ENCODE results near the gene CDC37L1. TPM values are rescaled to one million over a fixed set of nuclear protein-coding genes. Genes with fewer than 3 reads are reported as not detected.

Gene CDC37L1
- total and polyA plus RNA-seq, 2 of the 8 experiments (the other 6 are each of a cell fraction or from before 2014, with no cell fraction given) = 4.6 to 23.8 TPM

DNA sequence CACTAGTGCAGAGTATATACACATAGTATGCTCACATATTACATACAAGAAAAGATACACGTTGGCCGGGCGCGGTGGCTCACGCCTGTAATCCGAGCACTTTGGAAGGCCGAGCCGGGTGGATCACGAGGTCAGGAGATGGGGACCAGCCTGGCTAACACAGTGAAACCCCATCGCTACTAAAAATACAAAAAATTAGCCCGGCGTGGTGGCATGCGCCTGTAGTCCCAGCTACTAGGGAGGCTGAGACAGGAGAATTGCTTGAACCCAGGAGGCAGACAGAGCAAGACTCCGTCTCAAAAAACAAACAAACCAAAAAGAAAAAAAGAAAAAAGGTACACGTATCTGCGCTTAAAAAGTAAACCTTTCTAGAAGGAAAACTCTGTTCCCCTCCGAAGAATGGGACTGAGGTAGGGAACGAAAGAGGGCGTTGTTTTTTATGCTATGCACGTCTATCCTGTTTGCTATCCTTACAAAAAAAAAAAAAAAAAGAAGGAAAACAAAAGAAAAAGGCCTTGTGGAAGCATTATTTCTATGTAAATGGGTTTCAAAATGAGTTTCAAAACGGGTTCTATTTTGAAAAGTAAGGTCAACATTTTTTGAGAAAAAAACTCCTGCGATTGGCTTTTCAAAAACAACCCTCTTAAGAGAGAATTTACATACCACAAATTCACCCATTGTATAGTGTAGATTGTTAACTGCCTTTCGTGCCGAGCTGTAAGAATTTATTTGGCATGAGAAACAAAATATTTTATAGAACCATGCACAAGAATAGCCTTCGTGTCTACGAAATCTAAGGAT, 60.4 kb downstream of the CDC37L1 start (continued):
- TF ChIP-seq, protein P1, sequence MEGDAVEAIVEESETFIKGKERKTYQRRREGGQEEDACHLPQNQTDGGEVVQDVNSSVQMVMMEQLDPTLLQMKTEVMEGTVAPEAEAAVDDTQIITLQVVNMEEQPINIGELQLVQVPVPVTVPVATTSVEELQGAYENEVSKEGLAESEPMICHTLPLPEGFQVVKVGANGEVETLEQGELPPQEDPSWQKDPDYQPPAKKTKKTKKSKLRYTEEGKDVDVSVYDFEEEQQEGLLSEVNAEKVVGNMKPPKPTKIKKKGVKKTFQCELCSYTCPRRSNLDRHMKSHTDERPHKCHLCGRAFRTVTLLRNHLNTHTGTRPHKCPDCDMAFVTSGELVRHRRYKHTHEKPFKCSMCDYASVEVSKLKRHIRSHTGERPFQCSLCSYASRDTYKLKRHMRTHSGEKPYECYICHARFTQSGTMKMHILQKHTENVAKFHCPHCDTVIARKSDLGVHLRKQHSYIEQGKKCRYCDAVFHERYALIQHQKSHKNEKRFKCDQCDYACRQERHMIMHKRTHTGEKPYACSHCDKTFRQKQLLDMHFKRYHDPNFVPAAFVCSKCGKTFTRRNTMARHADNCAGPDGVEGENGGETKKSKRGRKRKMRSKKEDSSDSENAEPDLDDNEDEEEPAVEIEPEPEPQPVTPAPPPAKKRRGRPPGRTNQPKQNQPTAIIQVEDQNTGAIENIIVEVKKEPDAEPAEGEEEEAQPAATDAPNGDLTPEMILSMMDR (IDR thresholded peaks at IDR 0.05; ENCODE audit: control extremely low read depth in 1 of 3, insufficient read depth in 1 of 3, low read depth in 1 of 3, low read length in 3 of 3) = no peak
- TF ChIP-seq SIN3A (conservative IDR thresholded peaks at IDR 0.05 in 1 of 2, IDR thresholded peaks at IDR 0.05 in 1 of 2; ENCODE audit: low read depth in 1 of 2, low read length in 2 of 2) (no peak), CREB1 (IDR thresholded peaks at IDR 0.05) (no peak), KDM5A (IDR thresholded peaks at IDR 0.05; ENCODE audit: low read length) (no peak), SP4 (IDR thresholded peaks at IDR 0.05; ENCODE audit: low read length) (no peak), RNF2 (IDR thresholded peaks at IDR 0.05; ENCODE audit: borderline replicate concordance, low read depth, low read length, missing control alignments, poor library complexity, severe bottlenecking) (no peak), SUZ12 (IDR thresholded peaks at IDR 0.05; ENCODE audit: low read length) (no peak)
